ENCODE data around the gene STAB2.

STAB2 gene, protein sequence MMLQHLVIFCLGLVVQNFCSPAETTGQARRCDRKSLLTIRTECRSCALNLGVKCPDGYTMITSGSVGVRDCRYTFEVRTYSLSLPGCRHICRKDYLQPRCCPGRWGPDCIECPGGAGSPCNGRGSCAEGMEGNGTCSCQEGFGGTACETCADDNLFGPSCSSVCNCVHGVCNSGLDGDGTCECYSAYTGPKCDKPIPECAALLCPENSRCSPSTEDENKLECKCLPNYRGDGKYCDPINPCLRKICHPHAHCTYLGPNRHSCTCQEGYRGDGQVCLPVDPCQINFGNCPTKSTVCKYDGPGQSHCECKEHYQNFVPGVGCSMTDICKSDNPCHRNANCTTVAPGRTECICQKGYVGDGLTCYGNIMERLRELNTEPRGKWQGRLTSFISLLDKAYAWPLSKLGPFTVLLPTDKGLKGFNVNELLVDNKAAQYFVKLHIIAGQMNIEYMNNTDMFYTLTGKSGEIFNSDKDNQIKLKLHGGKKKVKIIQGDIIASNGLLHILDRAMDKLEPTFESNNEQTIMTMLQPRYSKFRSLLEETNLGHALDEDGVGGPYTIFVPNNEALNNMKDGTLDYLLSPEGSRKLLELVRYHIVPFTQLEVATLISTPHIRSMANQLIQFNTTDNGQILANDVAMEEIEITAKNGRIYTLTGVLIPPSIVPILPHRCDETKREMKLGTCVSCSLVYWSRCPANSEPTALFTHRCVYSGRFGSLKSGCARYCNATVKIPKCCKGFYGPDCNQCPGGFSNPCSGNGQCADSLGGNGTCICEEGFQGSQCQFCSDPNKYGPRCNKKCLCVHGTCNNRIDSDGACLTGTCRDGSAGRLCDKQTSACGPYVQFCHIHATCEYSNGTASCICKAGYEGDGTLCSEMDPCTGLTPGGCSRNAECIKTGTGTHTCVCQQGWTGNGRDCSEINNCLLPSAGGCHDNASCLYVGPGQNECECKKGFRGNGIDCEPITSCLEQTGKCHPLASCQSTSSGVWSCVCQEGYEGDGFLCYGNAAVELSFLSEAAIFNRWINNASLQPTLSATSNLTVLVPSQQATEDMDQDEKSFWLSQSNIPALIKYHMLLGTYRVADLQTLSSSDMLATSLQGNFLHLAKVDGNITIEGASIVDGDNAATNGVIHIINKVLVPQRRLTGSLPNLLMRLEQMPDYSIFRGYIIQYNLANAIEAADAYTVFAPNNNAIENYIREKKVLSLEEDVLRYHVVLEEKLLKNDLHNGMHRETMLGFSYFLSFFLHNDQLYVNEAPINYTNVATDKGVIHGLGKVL (N-terminal part only)

GRCh38 chr12:103586791-103587370 is at the start of gene STAB2:
Gene STAB2 (plus strand): TSS chr12:103587273. CDS start chr12:103587477, 204 bp downstream.
- DNase-seq: no peak

DNA sequence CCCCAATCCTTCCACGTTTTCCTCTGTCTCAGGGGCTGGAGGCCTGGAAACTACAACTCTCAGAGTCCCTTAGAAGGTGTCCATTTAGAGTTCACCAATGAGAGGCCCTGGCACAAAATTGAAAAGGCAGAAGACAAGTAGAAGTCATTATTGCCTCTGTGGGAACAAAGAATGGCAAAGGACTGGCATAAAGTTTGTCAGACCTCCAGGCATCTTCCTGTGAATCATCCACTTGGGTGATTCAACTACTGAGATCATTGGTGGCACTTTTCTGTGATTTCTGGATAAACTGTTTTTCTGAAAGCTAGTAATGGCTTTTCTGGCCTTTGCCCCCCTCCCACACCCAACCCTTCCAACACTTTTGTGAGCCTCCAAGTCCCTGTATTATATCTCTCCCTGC is 48.7 kb upstream of the STAB2 start:
- DNase-seq: no peak

DNA sequence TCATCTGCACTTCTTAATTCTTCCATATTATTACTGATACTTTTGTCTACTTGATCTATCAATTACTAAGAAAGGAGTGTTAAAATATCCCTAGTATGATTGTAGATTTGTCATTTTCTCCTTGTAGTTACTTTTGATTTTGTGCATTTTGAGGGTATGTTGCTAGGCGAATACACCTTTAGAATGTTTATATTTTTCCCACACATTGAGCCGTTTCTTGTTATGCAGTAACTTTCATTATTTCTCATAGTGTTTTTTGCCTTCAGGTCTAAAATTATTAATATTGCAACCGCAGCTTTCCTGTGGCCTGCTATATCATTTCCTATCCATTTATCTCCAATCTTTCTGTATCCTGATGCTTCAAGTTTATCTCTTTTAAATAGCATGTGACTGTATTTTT is 46.8 kb upstream of the STAB2 start:
- no peak for DNase-seq

DNA sequence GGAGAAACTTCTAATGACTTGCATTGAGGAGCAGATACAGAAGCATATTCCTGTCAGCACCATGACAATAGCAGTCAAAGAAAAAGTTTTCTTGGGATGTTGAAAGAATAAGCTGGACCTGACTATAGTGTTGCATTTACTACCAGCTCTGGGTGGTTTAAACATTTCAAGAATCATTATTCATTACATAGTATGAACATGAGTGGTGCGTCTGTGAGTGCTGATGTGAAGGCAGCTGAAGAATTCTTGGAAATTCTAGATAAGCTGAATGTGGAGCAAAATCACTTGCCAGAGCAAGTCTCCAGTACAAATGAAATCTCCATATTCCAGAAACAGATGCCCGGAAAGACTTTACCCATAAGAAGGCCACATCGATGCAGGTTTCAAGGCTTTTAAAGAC is 45.0 kb upstream of the STAB2 start:
- no peak for DNase-seq

DNA sequence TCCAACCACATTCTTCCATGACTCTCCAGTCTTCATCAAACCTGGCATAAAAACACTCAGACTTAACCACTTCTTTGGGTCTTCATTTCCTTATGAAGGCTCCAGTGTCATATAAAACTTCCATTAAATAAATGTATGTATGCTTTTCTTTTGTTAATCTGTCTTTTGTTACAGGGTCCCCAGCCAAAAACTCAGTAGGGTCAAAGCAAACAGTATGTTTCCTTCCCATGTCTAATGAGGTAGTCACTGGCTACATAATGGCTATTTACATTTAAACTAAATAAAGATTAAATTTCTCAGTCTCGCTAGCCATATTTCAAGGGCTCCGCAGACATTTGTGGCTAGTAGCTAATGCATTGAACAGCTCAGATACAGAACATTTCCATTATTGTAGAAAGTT is 40.1 kb upstream of the STAB2 start:
- no peak for DNase-seq

GRCh38 chr12:103547376-103547775 is 39.7 kb upstream of the STAB2 start:
- no peak for DNase-seq

DNA sequence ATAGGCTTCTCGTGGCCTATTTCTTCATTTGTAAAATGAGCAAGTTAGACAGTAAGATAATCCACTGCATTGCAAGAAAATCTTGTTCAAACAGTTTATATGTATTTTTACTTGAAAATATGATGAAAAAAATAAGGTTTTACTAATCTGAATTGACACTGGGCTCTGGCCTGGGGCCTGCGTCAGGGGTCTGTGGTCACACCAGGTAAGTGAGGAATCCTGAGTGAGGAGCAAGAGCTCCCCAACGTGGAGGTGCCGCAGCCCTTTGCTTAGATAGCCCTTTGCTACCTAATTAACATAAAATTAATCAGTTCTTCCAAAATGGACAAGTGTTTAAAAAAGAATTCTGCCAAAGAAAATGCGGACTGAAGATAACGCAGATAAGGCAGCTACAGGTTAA is 39.1 kb upstream of the STAB2 start:
- no peak for DNase-seq

GRCh38 chr12:103548622-103549601 is 38.2 kb upstream of the STAB2 start:
- peak; percentile 36 to 47 for DNase-seq

GRCh38 chr12:103556890-103557627 is 30.0 kb upstream of the STAB2 start:
- no peak for DNase-seq

- no peak for DNase-seq
These were observed 29.5 kb upstream of the STAB2 start for GRCh38 chr12:103557628-103558010.

DNA sequence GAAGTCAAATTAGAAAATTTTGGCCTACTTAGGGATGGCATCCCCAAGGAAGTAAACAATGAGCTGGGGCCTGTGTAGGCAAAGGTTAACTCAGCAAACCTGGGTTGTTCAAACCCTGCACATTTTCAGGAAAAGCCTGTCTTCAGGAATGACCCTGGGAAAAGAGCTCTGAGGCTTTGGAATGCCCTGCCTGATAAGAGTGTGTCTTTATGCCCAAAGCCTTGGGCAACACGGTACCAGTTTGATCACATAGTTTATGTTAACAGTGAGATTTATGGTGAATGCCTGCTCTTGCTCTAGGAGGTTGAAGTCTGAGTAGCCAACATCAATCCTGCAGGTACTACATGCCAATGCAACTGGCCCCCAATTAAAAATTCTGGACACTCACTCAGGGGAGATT is 28.2 kb upstream of the STAB2 start:
- DNase-seq: no peak

DNA sequence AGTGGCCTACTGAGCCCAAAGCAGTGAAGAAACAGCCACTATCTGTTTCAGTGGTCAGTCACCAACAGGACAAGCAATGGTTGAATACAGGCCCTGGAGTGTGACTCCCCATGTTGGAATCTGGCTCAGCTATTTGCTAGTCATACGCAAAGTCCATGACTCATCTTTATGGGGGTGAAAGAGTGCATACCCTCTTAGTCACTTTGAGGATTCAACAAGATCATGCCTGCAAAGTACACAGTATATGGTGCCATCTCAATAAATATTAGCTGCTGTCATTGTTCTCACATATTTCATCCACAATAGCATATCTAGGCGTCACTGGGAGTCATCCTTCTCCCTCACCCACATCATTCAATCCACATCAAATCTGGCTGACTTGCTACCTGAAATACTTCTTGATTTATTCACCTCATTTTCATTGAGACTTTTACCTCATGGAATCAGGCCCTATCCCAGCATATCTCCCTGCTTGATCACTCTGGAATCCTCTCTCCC is 26.4 kb upstream of the STAB2 start:
- no peak for DNase-seq

DNA sequence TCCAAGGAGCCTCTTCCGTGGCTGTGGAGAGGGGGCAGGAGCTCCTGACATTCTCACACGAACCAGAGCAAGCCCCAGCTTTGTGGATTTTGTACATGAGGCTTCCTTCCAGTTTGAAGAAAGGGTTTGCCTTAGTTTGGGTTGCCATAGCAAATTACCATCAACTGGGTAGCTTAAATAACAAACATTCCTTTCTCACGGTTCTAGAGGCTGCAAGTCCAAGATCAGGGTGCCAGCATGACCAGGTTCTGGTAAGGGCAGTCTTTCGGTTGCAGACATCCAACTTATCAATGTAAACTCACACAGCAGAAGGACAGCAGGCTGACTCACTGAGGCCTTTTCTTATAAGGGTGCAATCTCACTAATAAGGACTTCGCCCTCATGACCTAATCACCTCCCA is 25.9 kb upstream of the STAB2 start:
- no peak for DNase-seq

DNA sequence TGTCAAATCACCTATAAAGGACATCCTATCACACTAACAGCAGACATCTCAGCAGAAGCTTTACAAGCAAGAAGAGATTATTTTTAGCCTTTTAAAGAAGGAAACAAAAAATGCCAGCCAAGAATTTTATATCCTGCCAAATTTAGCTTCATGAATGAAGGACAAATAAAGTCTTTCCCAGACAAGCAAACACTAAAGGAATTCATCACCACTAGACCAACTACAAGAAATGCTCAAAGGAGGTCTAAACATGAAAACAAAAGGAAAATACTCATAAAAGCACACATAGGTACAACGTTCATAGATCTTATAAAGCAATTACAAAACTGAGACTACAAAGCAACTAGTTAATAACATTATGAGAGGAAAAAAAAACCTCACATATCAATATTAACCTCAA is 20.7 kb upstream of the STAB2 start:
- DNase-seq: no peak

DNA sequence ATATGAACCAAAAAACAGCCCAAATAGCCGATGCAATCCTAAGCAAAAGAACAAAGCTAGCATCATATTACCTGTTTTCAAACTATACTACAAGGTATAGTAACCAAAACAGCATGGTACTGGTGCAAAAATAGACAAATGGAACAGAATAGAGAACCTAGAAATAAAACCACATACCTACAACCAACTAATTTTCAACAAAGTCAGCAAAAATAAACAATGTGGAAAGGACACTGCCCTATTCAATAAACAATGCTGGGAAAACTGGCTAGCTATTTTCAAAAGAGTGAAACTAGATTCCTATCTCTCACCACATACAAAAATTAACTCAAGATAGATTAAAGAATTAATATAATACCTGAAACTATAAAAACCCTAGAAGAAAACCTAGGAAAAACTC is 17.8 kb upstream of the STAB2 start:
- no peak for DNase-seq

DNA sequence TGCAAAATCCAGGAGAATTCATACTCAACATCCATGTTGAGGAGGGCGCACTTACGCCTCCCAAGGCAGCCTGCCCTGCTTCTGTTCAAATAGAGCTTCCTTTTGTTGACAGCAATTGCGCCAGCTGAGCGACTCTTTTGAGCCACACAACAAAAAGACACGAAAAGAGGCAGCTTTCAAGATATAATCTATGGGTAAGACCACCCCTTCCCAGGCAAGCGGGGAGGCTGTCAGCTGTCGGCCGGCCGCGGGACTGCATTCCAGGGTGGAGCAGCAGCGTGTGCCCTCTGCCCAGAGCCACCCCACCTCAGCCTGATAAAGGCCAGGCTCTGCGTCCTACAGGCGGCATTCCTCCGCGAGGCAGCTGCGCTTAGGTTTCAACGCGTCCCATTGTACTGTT is 15.8 kb upstream of the STAB2 start:
- no peak for DNase-seq

DNA sequence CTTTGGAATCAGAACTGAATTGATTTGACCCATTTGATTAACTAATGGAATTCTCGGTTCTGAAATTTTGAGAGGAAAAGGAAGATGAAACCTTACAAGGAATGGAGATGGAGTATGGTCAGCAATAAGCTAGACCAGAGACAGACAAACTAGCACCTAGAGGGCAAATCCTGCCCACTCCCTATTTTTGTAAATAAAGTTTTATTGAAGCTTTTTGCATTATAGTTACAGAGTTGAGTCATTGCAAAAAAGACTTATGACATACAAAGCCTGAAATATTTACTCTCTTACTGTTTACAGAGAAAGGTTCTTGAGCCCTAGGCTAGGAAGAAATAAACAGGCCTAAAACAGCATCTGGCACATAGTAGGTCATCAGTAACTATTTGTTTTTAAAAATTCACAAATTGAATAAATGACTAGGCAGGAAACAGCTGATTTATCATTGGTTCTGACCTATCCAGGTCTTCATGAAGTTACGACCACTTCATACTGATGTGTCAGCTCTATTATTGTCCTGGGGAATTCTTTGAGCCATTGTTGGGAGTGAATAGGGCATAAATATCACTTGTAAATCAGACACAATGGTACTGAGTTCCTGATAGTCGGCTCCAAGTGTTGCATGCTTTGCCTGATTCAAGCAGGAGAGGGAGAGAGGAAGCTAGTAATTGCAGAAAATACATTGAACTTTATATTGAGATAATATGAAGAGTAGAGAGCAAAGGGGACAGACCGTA is 14.6 kb upstream of the STAB2 start:
- no peak for DNase-seq

- DNase-seq: no peak
These were observed 13.9 kb upstream of the STAB2 start for GRCh38 chr12:103573185-103573584.

DNA sequence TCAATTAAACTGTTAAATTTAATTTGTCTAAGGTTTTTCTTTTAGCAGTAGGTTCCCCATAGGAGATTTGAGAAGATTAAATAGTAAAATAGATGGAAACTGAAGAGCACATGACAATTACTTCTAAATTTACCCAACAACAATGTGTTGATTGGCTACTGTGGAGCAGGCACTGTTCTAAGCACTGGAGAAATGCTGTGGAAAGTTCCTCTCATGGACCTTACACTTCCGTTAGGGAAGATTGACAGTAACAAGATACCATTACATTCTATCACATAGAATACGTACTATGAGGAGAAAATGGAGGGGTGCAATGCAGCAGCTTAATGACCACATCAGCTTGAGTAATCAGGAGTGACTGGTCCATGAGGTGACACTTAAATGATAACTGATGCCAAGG is 8.1 kb upstream of the STAB2 start:
- no peak for DNase-seq

DNA sequence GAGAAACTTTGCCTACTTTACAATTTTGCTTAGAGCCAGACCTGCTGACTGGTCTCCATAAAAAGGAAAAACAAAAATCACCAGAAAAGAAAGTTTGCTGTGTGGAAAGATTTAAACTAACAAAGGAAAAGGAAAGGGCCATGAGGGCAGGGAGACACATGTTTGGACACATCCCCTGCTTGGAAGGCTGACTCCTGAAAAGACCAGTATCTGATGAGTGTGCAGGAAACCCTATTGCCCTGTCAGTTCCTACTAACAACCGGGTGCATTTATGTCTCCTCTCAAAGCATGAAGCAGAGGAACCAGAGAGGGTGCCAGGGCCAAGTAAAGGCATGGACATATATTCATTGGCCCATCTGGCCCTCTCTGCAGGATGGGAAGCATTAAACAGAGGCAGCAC is 7.0 kb upstream of the STAB2 start:
- no peak for DNase-seq

Data from AML-193 (cell line).